ENCODE data around the gene PHKG2.

- TF ChIP-seq EZH2phosphoT487 (IDR thresholded peaks at IDR 0.05; ENCODE audit: borderline replicate concordance, low read length) (no peak), EZH2 (IDR thresholded peaks at IDR 0.05; ENCODE audit: low read length, unreplicated experiment) (no peak)
- TF ChIP-seq, protein P1, sequence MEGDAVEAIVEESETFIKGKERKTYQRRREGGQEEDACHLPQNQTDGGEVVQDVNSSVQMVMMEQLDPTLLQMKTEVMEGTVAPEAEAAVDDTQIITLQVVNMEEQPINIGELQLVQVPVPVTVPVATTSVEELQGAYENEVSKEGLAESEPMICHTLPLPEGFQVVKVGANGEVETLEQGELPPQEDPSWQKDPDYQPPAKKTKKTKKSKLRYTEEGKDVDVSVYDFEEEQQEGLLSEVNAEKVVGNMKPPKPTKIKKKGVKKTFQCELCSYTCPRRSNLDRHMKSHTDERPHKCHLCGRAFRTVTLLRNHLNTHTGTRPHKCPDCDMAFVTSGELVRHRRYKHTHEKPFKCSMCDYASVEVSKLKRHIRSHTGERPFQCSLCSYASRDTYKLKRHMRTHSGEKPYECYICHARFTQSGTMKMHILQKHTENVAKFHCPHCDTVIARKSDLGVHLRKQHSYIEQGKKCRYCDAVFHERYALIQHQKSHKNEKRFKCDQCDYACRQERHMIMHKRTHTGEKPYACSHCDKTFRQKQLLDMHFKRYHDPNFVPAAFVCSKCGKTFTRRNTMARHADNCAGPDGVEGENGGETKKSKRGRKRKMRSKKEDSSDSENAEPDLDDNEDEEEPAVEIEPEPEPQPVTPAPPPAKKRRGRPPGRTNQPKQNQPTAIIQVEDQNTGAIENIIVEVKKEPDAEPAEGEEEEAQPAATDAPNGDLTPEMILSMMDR (conservative IDR thresholded peaks at IDR 0.05; ENCODE audit: low read depth, low read length), result no peak
These were observed 30.5 kb downstream of the PHKG2 start for GRCh38 chr16:30778549-30779244.
